Measurements from ENCODE around the gene FGF8. TPM values are rescaled to one million over a fixed set of nuclear protein-coding genes. Genes with fewer than 3 reads are reported as not detected.

Gene FGF8
- not detected for total RNA-seq

DNA sequence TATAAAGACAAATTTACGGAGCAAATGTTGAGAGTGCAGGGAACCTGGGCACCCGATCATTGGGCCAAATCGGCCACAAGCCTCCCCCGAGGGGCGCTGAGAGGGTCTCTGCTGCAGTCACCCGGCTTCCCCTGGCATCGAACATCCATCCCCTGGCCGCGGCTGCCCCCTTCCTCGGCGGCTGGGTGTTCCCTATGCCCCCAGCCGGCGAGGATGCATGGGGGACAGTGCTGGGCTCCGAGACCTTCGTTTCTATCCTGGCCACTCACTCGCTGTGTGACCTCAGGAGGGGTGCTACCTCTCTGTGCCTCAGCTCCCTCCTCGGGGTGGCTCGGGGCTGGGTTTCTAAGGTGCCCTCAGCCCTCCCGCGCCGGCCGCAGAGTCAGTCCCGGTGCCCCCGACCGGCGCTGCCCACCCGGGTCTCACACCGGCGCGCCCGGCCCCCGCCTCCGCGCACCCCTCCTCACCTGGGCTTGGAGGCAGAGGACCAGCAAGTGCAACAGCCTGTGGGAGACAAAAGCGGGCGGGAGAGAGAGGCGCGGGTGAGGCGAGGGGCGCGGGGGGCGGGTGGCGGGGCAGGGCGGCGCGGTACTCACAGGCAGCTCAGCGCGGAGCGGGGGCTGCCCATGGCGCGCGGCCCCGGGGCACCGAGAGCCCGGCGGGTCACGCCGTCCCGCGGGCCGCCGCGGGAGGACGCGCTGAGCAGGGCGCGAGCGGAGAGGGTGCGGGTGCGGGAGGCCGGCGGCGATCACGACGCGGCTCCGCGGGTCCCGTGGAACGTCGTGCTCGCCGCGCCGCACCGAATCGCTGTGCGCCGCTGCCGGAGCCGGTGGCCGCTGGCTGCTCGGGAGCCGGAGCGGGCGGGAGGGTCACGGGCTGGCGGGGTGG, at the start of gene FGF8:
FGF8 (minus strand) TSS at position 842 of the 888 bp plus-strand sequence; CDS start at position 628, 214 bp downstream.

DNA sequence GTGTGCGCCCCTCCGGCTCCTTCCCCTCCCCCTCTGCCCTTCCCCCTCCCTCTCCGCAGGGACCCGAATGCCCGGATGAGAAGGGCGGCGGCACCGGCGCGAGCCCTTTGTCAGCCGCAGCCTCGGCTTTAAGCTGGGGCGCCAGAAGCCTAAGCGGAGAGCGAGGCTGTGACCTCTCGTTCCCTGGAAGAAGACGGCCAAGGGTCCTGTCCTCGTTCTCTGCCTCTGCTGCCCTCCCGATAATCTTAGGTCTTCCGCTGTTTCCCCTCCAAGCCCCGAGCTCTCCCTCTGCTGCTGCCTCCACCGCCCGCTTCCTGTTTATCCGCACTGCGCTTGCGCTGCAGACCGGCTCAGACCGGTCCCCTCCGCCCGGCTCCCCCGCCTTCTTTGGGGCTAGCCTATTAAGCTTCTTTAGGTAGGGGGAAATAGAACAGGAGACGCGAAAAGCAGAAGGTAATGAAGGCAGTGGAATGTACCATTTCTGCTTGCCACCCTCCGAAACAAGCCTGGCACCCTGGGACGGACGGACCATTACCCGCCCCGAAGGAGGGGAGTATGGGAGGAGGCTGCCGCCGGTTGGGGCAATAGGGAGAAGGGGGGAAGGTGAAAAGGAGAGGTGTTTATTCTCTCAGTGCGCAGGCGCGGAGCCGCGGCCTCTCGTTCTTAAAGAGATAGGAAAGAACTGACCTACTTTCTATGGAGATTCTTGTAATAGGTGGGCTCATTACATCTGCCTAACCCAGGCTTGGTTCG, 42.4 kb upstream of the FGF8 start, which contains the start of gene OGA:
OGA (minus strand) TSS at position 326 of the 753 bp plus-strand sequence. CDS start 422 bp downstream, outside the sequence.

DNA sequence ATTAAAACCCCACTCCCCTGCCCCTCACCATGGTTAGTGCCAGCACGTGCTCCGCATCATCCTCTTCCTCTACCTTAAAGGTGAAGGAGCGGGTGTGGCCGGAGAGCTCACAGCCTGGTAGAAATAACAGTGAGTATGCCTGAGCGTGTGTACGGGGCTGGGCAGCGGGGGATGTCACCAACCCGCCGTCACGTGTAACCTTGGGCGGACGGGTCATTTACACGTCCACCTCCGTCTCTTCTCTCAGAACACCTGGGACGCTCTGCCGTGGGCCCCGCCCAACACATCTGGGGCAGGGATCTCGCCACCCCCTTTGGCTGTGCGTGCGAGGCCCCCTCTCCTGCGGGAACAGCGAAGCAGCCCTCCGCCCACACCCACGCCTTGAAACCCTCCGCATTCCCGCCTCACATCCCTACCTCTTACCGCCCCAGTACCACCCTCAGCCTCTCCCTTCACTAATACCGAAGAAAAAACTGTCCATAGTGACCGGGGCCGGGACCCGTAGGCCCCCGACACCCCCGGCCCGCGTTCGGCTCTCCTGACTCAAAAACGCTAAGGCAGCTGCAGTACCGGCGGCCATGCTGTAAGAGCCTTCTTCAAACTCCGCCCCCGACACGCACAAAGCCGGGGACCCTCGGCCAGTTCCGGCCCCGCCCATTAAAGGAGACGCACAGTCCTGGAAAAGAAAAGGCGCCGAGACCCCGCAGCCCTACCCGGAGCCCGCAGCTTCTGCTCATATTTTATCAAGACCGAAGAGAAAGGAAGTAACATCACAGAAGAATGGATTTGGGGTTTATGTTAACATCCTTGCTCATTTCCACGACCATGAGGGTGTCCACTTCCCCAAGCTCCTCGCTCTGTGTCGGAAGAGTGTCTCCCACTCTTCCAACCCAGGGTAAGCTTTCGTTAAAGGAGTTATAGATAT, 7.2 kb upstream of the FGF8 start, which contains the start of gene NPM3:
NPM3 (minus strand) TSS at position 636 of the 925 bp plus-strand sequence; CDS start at position 580, 56 bp downstream.

Other genes starting within 250 kb of the FGF8 start
- gene POLL, start 187.9 kb downstream of the FGF8 start, total RNA-seq: 10 to 100 TPM; 34.0 to 36.5 TPM
- 1 to 10 TPM; 2.9 TPM for gene DPCD, start 187.8 kb downstream of the FGF8 start, total RNA-seq
- gene FBXW4, start 80.9 kb downstream of the FGF8 start, total RNA-seq: 10 to 100 TPM; 46.1 to 46.3 TPM
- gene NPM3, start 7.3 kb upstream of the FGF8 start, total RNA-seq: 10 to 100 TPM; 27.9 to 28.9 TPM
- gene OGA, start 42.3 kb upstream of the FGF8 start, total RNA-seq: 100 to 1,000 TPM; 146 to 156 TPM
- 1 to 10 TPM; 4.2 to 4.5 TPM for gene KCNIP2, start 67.7 kb upstream of the FGF8 start, total RNA-seq